Loucy (cell line): ENCODE measurements around the gene XYLB.

Experiments
- CTCF ChIP-seq: fragments of 200-600 bp; sonication (generic); conservative IDR thresholded peaks from 2 replicates; pipeline ENCODE4 v1.5.1; 2014; ENCODE audit warnings: mild to moderate bottlenecking, antibody characterized with exemption, low read length
- EZH2phosphoT487 ChIP-seq: fragments of 200-600 bp; IDR thresholded peaks from 2 replicates; pipeline ENCODE4 v1.6.1; 2018; ENCODE audit warnings: antibody characterized with exemption, mild to moderate bottlenecking, moderate library complexity, borderline replicate concordance

GRCh38 chr3:38383156-38383875 lies 36.7 kb downstream of the XYLB start:
- TF ChIP-seq CTCF (no peak), EZH2phosphoT487 (no peak)
